HG03571 (cell line): ENCODE measurements around the gene TNK2.
A peak's percentile ranks its signal among the peaks of the same experiment; 100 is the strongest.

Experiments used
- ATAC-seq: cut with Tn5 transposase; IDR thresholded peaks from one replicate; pipeline ENCODE4 v1.9.1; 2021; ENCODE audit not compliant: unreplicated experiment

TNK2 gene

GRCh38 chr3:195854628-195855294, 53.6 kb downstream of the TNK2 start:
- no peak for ATAC-seq

GRCh38 chr3:195853996-195854395, 54.4 kb downstream of the TNK2 start:
- ATAC-seq = no peak

DNA sequence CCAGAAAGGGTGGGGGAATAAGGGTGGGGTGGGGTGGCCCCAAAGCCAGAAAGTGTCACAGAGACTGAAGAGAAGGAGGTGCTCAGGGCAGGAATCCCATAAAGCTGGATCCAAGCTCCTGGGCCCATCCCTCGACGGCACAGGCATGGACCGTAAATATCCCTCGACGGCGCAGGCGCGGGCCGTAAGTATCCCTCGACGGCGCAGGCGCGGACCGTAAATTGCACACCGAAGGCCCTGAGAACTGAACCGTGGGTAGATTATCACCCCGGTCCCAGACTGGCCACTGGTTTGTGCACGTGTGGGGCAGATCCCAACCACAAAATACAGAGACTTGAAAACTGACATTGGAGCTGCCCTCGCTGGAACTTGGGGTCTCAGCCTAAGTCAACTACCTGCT, 55.3 kb downstream of the TNK2 start:
- no peak for ATAC-seq

- peak; percentile 93 for ATAC-seq
Measured at GRCh38 chr3:195850857-195851543, 57.4 kb downstream of the TNK2 start.

GRCh38 chr3:195849322-195850074, 58.9 kb downstream of the TNK2 start:
- no peak for ATAC-seq

DNA sequence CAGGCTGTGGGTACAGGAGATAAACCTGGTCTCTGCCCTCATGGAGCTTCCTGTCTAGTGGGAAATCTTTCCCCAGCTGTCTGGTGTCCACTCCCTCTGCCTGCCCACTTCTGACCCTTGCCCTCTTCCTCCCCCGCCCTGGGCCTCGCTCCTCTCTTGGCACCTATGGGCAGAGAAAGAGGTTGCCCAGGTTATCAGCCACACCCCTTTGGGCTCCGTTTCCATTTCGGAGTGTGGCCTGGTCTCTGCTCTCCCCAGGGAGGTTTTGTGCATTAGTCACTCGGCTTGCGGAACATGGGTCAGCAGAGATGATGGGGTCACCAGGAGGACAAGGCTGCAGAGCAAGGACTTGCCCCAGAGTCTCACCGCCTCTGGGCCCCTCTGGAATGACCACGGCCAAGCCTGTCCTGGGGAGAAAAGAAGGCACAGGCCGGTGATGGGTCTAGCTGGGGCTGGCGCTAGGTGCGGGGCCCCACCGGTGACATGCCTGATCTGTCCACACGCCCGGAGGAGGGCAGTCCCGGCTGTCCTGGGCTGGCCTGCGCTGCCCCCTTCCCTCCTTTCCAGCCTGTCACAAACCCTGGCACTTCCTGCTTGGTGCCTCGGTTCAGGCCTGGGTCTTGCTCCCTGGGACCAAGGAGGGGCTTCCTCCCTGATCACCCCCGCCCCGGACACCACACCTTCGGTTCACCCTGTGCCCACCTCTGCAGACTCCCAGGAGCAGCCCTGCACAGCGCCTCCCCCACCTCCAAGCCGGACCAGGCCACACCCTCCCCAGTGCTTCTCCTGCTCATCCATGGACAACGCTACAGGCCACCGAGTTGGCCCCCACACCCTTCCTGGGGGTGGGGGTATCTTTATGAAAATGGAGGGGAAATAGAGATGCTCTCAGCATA, 61.0 kb downstream of the TNK2 start:
- no peak for ATAC-seq

DNA sequence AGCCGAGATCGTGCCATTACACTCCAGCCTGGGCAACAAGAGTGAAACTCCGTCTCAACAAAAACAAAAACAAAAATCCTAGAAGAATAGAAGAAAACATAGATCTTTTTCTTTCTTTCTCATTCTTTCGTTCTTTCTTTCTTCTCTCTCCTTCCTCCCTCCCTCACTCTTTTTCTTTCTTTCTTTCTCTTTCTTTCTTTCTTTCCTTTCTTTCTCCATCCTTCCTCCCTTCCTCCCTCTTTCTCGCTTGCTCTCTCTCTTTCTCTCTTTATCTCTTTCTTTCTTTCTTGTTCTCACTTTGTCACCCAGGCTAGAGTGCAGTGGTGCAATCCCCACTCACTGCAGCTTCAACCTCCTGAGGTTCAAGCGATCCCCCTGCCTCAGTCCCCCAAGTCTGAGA, 62.9 kb downstream of the TNK2 start:
- no peak for ATAC-seq

DNA sequence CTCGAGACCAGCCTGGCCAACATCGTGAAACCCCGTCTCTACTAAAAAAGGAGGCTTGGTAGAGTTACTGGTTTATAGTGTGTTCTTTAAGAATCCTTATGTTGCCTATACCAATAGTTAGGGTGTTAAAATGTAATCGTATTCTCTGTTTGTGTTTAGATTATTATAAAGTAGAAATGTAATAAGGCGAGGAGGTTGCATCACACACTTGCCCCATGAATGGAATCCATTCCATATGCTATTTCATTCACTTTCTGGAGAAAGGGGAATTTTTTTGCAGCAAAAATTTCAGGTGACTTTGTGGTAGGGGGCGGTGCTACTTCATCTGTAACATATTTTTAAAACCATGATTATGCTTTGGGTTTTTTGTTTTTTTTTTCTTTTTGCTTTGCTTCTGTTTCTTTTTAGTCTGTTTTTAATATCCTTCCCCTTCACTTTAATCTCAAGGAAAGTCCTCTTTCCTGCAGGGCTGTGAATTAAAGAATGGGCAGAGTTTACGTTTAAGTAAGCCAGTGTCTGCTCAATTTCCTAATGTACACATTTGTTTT, 63.6 kb downstream of the TNK2 start:
- no peak for ATAC-seq

- ATAC-seq = no peak
Measured at GRCh38 chr3:195839260-195840010, 68.9 kb downstream of the TNK2 start.

DNA sequence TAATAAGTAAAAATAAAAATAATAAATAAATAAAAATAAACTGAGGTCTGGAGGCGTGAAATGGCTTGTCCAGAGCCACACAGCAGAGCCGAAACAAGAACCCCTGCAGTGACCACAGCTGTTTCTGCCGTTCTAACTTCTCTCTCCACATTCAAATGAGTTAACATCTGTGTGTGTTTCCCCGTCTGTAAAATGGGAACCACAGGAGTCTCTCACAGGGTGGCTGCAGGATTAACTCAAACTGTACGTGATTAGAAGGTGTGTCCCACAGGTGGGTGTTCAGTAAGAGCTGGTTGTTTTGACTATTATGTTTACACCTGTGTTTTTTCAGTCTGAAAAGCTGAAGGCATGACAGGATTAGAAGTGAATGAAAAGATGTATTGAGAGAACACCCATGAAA, 69.6 kb downstream of the TNK2 start:
- no peak for ATAC-seq

DNA sequence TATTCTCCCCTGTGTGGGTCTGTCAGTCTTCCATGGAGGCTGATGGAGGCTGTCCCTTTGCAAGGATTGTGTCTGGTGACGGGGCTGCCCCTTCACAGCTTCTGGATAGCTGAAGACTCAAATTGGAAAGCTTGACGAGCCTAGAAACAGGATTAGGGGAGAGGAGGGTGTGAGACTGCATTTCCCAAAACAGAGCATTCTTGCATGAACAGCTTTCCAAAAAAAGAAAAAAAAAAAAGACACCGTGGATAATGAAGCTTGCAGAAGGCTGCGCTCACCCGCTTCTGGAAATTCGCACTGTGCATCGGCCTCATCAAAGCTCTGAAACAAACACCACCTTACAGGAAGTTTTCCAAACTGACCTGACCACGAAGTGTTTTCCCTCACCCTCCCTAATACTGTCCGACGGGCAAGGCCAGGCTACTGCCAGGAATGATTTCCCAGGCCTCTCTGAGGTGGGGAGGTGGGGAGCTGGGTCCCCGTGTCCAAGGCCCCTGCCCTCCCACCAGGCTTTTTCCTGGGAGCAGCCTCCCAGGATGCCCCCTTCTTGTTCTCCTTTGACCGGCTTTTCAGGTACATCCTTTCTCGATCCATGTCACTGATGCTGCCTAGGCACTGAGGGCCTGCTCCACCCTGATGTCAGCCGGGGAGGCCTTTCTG, 71.7 kb downstream of the TNK2 start:
- no peak for ATAC-seq

DNA sequence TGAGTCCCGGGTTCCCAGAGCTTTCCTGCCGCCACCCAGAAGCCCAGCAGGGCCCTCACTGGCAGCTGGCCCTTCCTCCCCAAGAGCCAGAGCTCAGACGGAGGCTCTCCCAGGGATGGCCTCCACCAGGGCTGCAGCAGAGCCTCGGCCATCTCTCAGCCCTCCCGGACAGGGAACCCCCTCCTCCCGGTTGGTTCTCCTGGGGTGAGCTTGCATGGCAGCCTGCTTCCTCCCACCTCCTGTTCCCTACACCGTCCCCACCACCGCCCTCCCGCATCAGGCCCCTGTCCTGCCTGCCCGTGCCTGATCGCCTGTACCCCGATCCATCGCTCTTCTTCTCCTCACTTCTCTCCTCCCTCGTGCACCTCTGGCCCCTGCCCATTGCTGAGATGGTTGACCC, 72.6 kb downstream of the TNK2 start:
- no peak for ATAC-seq

DNA sequence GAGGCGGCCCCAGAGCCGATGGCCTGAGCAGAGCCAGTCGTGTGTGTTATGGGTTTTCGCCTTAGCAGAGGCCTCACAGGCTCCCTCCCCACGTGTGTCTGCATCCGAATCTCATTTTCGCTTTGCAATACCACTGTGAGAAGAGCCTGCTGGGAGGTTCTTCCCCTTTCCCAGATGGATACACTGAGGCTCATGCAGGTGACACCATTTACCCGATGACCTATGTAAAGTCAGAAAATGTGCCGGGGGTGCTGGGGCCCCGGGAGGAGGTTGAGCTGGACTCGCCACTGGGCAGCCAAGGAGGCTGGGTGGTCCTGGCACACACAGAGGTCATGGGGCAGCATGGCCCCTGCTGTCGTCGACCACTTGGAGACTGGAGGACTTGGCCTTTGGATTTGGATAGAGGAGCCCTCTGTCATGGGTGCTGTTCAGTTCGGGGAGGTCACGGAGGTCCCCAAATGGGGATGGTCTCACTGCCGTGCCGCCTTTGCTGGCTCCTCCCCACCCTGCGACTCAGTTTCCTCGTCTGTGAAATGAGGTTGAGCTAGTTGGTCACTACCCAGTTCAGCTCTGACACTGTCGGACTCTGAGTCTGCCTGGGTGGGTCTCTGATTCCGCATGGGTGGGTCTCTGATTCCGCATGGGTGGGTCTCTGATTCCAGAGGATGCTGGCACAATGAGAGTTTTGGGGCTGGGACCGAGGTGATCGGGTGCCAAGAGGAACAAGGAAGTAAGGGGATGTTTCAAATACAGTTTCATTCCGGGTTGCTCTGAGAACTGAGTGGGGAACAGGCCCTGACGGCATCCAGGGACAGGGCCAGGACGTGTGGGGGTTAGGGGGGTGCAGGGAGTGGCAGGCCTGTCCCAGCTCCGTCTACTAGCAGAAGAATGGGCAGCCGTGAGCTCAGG, 73.4 kb downstream of the TNK2 start:
- ATAC-seq = no peak

GRCh38 chr3:195829897-195830254, 78.5 kb downstream of the TNK2 start:
- no peak for ATAC-seq

DNA sequence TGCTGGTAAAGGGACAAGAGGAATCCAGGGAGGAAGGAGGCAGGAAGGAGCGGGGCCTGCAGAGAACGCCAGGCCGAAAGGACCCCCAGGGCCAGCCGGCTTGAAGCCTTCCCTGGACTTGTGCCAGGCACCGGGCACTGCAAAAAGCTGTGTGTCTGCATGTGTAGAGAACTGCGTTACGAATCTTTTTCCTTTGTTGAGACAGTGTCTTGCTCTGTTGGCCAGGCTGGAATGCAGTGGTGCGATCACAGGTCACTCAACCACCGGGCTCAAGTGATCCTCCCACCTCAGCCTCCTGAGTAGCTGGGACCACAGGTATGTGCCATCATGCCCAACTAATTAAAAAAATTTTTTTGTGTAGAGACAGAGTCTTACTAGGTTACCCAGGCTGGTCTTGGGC, 79.6 kb downstream of the TNK2 start:
- no peak for ATAC-seq

- no peak for ATAC-seq
Measured at GRCh38 chr3:195825857-195826804, 82.2 kb downstream of the TNK2 start.

DNA sequence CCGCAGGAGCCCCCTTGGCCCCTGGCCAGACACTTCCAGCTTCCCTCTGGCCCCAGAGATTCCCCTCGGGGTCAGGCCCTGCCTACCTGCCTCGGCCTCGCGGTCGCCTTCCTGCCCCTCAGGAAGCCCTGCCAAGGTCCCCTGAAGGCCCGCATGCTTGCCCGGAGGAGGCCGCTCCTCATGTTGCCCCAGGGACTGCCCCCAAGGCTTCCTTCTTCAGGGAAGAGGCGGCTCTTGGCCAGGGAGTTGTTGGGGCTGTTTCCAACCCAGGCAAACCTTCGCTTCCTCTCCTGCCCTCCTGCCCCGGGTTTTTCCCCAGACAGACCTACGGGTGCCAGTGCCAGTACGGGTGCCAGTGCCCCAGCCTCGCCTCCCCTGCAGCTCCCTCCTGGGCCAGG, 83.2 kb downstream of the TNK2 start:
- no peak for ATAC-seq
